Sigmoid colon (tissue), 4 donors: ENCODE data around the gene PRLHR.

ENCODE experiments used
- CTCF ChIP-seq, 4 experiments: fragments of 450-650 bp in 3 of 4; fragments of 200-600 bp in 1 of 4; IDR thresholded peaks; one replicate each; pipeline ENCODE4 v1.5.1; 2016 to 2019; ENCODE audit warnings: antibody characterized with exemption in 4 of 4, mild to moderate bottlenecking in 3 of 4, moderate library complexity in 2 of 4
- EP300 ChIP-seq, 4 donors: sonication (generic); formaldehyde crosslinking; IDR thresholded peaks; one replicate each; pipeline ENCODE4 v1.6.1; 2017; ENCODE audit warnings: antibody characterized with exemption in 4 of 4
- POLR2AphosphoS5 ChIP-seq, 4 donors: sonication (generic); formaldehyde crosslinking; IDR thresholded peaks; one replicate each; pipeline ENCODE4 v1.6.1; 2017; ENCODE audit warnings: antibody characterized with exemption in 4 of 4

- no peak for TF ChIP-seq CTCF (IDR thresholded peaks at IDR 0.05)
- no peak for TF ChIP-seq POLR2AphosphoS5 (IDR thresholded peaks at IDR 0.05)
- no peak for TF ChIP-seq EP300 (IDR thresholded peaks at IDR 0.05)
These were observed 46.8 kb upstream of the PRLHR start for GRCh38 chr10:118642228-118642627.
